Esophagus (tissue), 2 donors: ENCODE results near the gene SYK. TPM values are rescaled to one million over a fixed set of nuclear protein-coding genes. Genes with fewer than 3 reads are reported as not detected.
"Not testable (repeated sequence)": the region's sequence is repeated elsewhere in the genome, so short reads cannot be mapped to it uniquely, and the experiment has no call there.

ENCODE experiments used
- H3K27ac ChIP-seq, 2 donors: one replicate each; pipeline ENCODE4 v1.5.1; 2013; ENCODE audit warnings: low read depth in 2 of 2, mild to moderate bottlenecking in 2 of 2, inconsistent platforms in 1 of 2, low read length in 1 of 2, moderate library complexity in 1 of 2
- H3K27me3 ChIP-seq, 2 donors: one replicate each; pipeline ENCODE4 v1.6.1; 2013; ENCODE audit warnings: low read length in 2 of 2, control low read depth in 1 of 2, mild to moderate bottlenecking in 1 of 2; ENCODE audit not compliant: insufficient read depth in 2 of 2, control insufficient read depth in 1 of 2
- H3K36me3 ChIP-seq, 2 donors: one replicate each; pipeline ENCODE4 v1.6.1; 2013; ENCODE audit warnings: low read length in 1 of 2; ENCODE audit not compliant: control insufficient read depth in 2 of 2, insufficient read depth in 2 of 2
- H3K4me1 ChIP-seq, 2 donors: one replicate each; pipeline ENCODE4 v1.6.1; 2013; ENCODE audit warnings: low read length in 1 of 2; ENCODE audit not compliant: control insufficient read depth in 2 of 2, insufficient read depth in 2 of 2
- H3K4me3 ChIP-seq, 2 donors: one replicate each; pipeline ENCODE4 v1.5.1; 2013; ENCODE audit warnings: low read length in 2 of 2, mild to moderate bottlenecking in 2 of 2, low read depth in 1 of 2, moderate library complexity in 1 of 2
- H3K9me3 ChIP-seq, 2 donors: one replicate each; pipeline ENCODE4 v1.6.1; 2013; ENCODE audit warnings: mild to moderate bottlenecking in 2 of 2, low read depth in 1 of 2, low read length in 1 of 2, moderate library complexity in 1 of 2; ENCODE audit not compliant: control insufficient read depth in 2 of 2, insufficient read depth in 1 of 2
- WGBS, 2 donors: extraction: QIAGEN DNeasy Blood & Tissue Kit; methylation state at CpG; one replicate each; pipeline ENCODE4 v1.1.7; 2013; 5-methylcytosine and 5-hydroxymethylcytosine counted together
- polyA plus RNA-seq, 2 donors: library from polyadenylated mRNA; stranded (reverse); fragments of 200-250 nt; gene quantifications; one replicate each; pipeline ENCODE4 v1.2.3, GENCODE V29; 2013
- donor health status: healthy with polysubstance abuse.
- donor health status: Bipolar disorder and iron deficiency.

SYK gene
- polyA plus RNA-seq, 2 donors = 12.0 to 16.5 TPM

DNA sequence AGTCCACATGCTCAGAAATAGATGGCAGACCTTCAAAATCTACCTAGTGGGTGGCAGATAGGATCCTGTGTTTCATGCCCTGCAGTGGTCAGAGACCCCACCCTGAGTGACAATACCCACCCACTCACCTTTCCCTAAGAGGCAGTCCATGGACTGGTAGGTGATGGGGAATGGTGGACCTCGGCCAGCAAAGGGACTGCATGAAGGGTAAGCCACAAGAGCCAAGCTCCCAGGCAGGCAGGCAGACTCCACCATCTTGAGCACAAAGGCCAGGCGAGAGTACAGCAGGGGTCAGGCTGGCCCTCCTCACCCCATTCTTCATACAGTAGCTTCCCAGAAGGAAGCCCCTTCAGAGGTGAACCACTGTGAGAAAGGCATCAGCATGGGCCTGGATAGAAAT, 78.4 kb downstream of the SYK start:
- 87 to 91% methylated on average over 2 of the region's 2 CpGs for WGBS, 2 donors
- Histone ChIP-seq H3K9me3 (no peaks in the 10 kb centered on the region), H3K4me3 (no peak overlapping the region), H3K27ac (no peak overlapping the region), H3K27me3 (no peaks in the 10 kb centered on the region), H3K4me1 (peaks cover 0 to 3% of the 10 kb centered on the region in 2 donors), H3K36me3 (peaks cover 0 to 26% of the 10 kb centered on the region in 2 donors)

DNA sequence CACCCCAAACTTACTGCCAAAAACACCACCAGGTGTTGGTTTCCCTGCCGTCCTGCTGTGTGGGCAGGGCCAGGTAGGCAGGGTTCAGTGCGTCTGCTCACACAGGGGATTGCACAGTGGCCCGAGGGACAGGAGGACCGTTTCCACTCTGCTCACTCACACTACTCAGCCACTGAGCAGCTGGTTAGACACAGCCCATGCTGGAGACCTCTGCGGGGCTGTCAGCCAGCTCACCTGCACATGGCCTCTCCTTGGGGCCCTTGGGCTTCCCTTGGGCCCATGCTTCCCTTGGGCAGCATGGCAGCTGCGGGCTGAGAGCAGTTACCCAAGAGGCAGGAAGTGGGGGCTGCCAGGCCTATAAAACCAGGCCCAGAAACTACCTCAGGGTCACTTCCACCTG, 79.0 kb downstream of the SYK start:
- Histone ChIP-seq H3K4me1 (peaks cover 0 to 3% of the 10 kb centered on the region in 2 donors), H3K4me3 (no peak overlapping the region), H3K9me3 (no peaks in the 10 kb centered on the region), H3K27me3 (no peaks in the 10 kb centered on the region), H3K27ac (no peak overlapping the region), H3K36me3 (peaks cover 0 to 26% of the 10 kb centered on the region in 2 donors)
- WGBS, 2 donors = 84 to 90% methylated on average over 6 of the region's 6 CpGs

DNA sequence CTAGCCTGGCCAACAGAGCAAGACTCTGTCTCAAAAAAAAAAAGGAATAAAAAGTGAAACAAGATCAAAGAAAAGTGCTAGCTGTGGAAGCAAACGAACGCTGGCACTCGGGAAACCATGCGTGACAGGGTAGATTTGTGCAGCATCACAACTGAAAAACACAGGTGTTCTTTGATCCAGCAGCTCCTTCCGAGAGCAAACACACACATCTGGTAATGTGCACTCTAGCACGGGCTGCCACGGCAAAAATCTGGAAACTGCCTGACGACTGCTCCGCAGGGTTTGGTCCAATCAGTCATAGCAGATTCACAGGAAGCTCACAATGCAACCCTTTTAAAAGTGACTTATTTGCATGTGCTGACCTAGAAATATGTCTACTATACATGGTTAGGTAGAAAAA, 80.0 kb downstream of the SYK start:
- peaks cover 0 to 26% of the 10 kb centered on the region in 2 donors for H3K36me3 ChIP-seq
- H3K9me3 ChIP-seq = no peaks in the 10 kb centered on the region
- H3K27me3 ChIP-seq = no peaks in the 10 kb centered on the region
- no peak overlapping the region for H3K4me3 ChIP-seq
- no peak overlapping the region for H3K27ac ChIP-seq
- H3K4me1 ChIP-seq = peaks cover 0 to 3% of the 10 kb centered on the region in 2 donors
- 71 to 73% methylated on average over 9 of the region's 9 CpGs for WGBS, 2 donors

- H3K27ac ChIP-seq = no peak overlapping the region
- H3K4me3 ChIP-seq = no peak overlapping the region
- peaks cover 0 to 3% of the 10 kb centered on the region in 2 donors for H3K4me1 ChIP-seq
- no peaks in the 10 kb centered on the region for H3K9me3 ChIP-seq
- H3K27me3 ChIP-seq = no peaks in the 10 kb centered on the region
- WGBS, 2 donors = 94 to 97% methylated on average over 4 of the region's 4 CpGs
- H3K36me3 ChIP-seq = peaks cover 0 to 22% of the 10 kb centered on the region in 2 donors
Measured at GRCh38 chr9:90882991-90883600, 81.5 kb downstream of the SYK start.

DNA sequence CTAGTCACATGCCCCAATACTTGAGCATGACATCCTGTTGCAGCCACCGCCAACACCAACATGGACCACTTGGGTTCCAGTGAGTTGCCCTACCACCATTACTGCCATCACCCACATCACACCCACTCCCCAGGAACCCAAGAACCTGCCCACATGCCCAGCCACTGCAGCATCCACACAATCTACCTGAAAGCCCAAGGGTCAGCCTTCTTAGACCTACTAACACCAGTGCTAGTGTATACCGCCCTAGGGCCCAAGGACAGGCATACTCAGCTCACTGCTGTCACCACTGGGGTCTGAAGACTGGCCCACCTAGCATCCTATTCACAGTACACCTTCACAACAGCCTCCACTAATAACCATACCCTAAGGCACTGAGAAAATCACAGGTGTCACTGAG, 82.0 kb downstream of the SYK start:
- Histone ChIP-seq H3K4me1 (no peaks in the 10 kb centered on the region), H3K9me3 (no peaks in the 10 kb centered on the region), H3K27me3 (no peaks in the 10 kb centered on the region), H3K36me3 (peaks cover 0 to 19% of the 10 kb centered on the region in 2 donors), H3K4me3 (no peak overlapping the region), H3K27ac (no peak overlapping the region)
- 75 to 96% methylated on average over 2 of the region's 2 CpGs for WGBS, 2 donors

GRCh38 chr9:90884178-90884577, 82.6 kb downstream of the SYK start:
- Histone ChIP-seq H3K4me3 (no peak overlapping the region), H3K36me3 (peaks cover 0 to 21% of the 10 kb centered on the region in 2 donors), H3K4me1 (no peaks in the 10 kb centered on the region), H3K27me3 (no peaks in the 10 kb centered on the region), H3K27ac (no peak overlapping the region), H3K9me3 (no peaks in the 10 kb centered on the region)
- 81 to 91% methylated on average over 8 of the region's 8 CpGs for WGBS, 2 donors

GRCh38 chr9:90886868-90887267, 85.2 kb downstream of the SYK start:
- peaks cover 0 to 16% of the 10 kb centered on the region in 2 donors for H3K36me3 ChIP-seq
- H3K9me3 ChIP-seq, H3K27ac ChIP-seq, H3K4me1 ChIP-seq, H3K27me3 ChIP-seq, H3K4me3 ChIP-seq: not testable (repeated sequence)

GRCh38 chr9:90888941-90889340, 87.3 kb downstream of the SYK start:
- Histone ChIP-seq H3K4me3 (no peak overlapping the region), H3K27me3 (no peaks in the 10 kb centered on the region), H3K27ac (no peak overlapping the region), H3K9me3 (no peaks in the 10 kb centered on the region), H3K4me1 (no peaks in the 10 kb centered on the region), H3K36me3 (peaks cover 0 to 8% of the 10 kb centered on the region in 2 donors)
- 91 to 94% methylated on average over 8 of the region's 8 CpGs for WGBS, 2 donors

- 84 to 89% methylated on average over 10 of the region's 10 CpGs for WGBS, 2 donors
- H3K27ac ChIP-seq = no peak overlapping the region
Measured at GRCh38 chr9:90890146-90890810, 88.7 kb downstream of the SYK start.

More at GRCh38 chr9:90890146-90890810, 88.7 kb downstream of the SYK start:
- H3K9me3 ChIP-seq = no peaks in the 10 kb centered on the region
- H3K36me3 ChIP-seq = peaks cover 0 to 8% of the 10 kb centered on the region in 2 donors
- H3K27me3 ChIP-seq = no peaks in the 10 kb centered on the region
- H3K4me3 ChIP-seq = no peak overlapping the region
- H3K4me1 ChIP-seq = no peaks in the 10 kb centered on the region
